SK-N-SH treated with all-trans-retinoic acid at 6 μM for 48 hours (cell line): ENCODE results near the gene URAD.

Experiments
- ATAC-seq: fragments of 200-7000 bp; cut with Tn5 transposase; 3 replicates; pipeline ENCODE4 v1.9.1; 2020; ENCODE audit warnings: mild to moderate bottlenecking, moderate library complexity
- ARNTL ChIP-seq: fragments of 450-650 bp; formaldehyde crosslinking; IDR thresholded peaks from 2 replicates; pipeline ENCODE4 v1.5.0; 2020; ENCODE audit warnings: low read depth, mild to moderate bottlenecking, moderate library complexity, borderline replicate concordance
- BACH2 ChIP-seq: fragments of 250-450 bp; sonication (Bioruptor Pico); IDR thresholded peaks from 2 replicates; pipeline ENCODE4 v1.9.0; 2021; ENCODE audit warnings: mild to moderate bottlenecking, borderline replicate concordance
- CSDC2 ChIP-seq: fragments of 250-450 bp; sonication (Bioruptor Pico); IDR thresholded peaks from 2 replicates; pipeline ENCODE4 v1.5.0; 2020; ENCODE audit warnings: mild to moderate bottlenecking, moderate library complexity
- ESRRG ChIP-seq: fragments of 250-450 bp; sonication (Bioruptor Pico); IDR thresholded peaks from 2 replicates; pipeline ENCODE4 v1.6.1; 2021; ENCODE audit warnings: mild to moderate bottlenecking
- GLIS3 ChIP-seq: fragments of 250-450 bp; sonication (Bioruptor Pico); IDR thresholded peaks from 2 replicates; pipeline ENCODE4 v1.5.0; 2020; ENCODE audit warnings: mild to moderate bottlenecking, moderate library complexity
- ISL1 ChIP-seq: fragments of 250-450 bp; sonication (Bioruptor Pico); IDR thresholded peaks from 2 replicates; pipeline ENCODE4 v2.1.2; 2022; ENCODE audit warnings: mild to moderate bottlenecking, moderate library complexity
- OSR1 ChIP-seq: fragments of 250-450 bp; sonication (Bioruptor Pico); IDR thresholded peaks from 2 replicates; pipeline ENCODE4 v1.8.0; 2022; ENCODE audit warnings: moderate library complexity, mild to moderate bottlenecking, inconsistent platforms
- RARB ChIP-seq: fragments of 250-450 bp; sonication (Bioruptor Pico); IDR thresholded peaks from 2 replicates; pipeline ENCODE4 v1.8.0; 2021; ENCODE audit warnings: mild to moderate bottlenecking, moderate library complexity
- SNAI2 ChIP-seq: fragments of 250-450 bp; sonication (Bioruptor Pico); IDR thresholded peaks from 2 replicates; pipeline ENCODE4 v1.5.0; 2020; ENCODE audit warnings: mild to moderate bottlenecking, moderate library complexity
- TCF4 ChIP-seq: fragments of 250-450 bp; sonication (Bioruptor Pico); IDR thresholded peaks from 2 replicates; pipeline ENCODE4 v1.8.0; 2021; ENCODE audit warnings: mild to moderate bottlenecking, moderate library complexity, borderline replicate concordance
- TOX ChIP-seq: fragments of 250-450 bp; sonication (Bioruptor Pico); IDR thresholded peaks from 2 replicates; pipeline ENCODE4 v1.8.0; 2021; ENCODE audit warnings: mild to moderate bottlenecking, moderate library complexity, borderline replicate concordance
- ZFP3 ChIP-seq: fragments of 250-450 bp; sonication (Bioruptor Pico); IDR thresholded peaks from 2 replicates; pipeline ENCODE4 v1.5.0; 2020; ENCODE audit warnings: mild to moderate bottlenecking, moderate library complexity
- ZFP30 ChIP-seq: fragments of 450-650 bp; formaldehyde crosslinking; IDR thresholded peaks from 2 replicates; pipeline ENCODE4 v1.5.0; 2022; ENCODE audit warnings: mild to moderate bottlenecking, moderate library complexity
- ZNF70 ChIP-seq: fragments of 450-650 bp; formaldehyde crosslinking; IDR thresholded peaks from 2 replicates; pipeline ENCODE4 v1.5.0; 2020; ENCODE audit warnings: mild to moderate bottlenecking, moderate library complexity
- ZNF8 ChIP-seq: fragments of 450-650 bp; formaldehyde crosslinking; IDR thresholded peaks from 2 replicates; pipeline ENCODE4 v1.5.0; 2020; ENCODE audit warnings: mild to moderate bottlenecking, moderate library complexity
- TF ChIP-seq, protein P1 (sequence below): fragments of 250-450 bp; sonication (Bioruptor Pico); IDR thresholded peaks from 2 replicates; pipeline ENCODE4 v1.5.0; 2020; ENCODE audit warnings: mild to moderate bottlenecking, moderate library complexity
- TF ChIP-seq, protein P2 (sequence below): fragments of 250-450 bp; sonication (Bioruptor Pico); IDR thresholded peaks from 2 replicates; pipeline ENCODE4 v1.5.1; 2021; ENCODE audit warnings: mild to moderate bottlenecking, moderate library complexity
- TF ChIP-seq, protein P3 (sequence below): fragments of 250-450 bp; sonication (Bioruptor Pico); IDR thresholded peaks from 2 replicates; pipeline ENCODE4 v1.8.0; 2020; ENCODE audit warnings: mild to moderate bottlenecking, moderate library complexity, borderline replicate concordance
- TF ChIP-seq, protein P4 (sequence below): fragments of 250-450 bp; sonication (Bioruptor Pico); IDR thresholded peaks from 2 replicates; pipeline ENCODE4 v1.5.1; 2020; ENCODE audit warnings: low read depth, mild to moderate bottlenecking, moderate library complexity
- TF ChIP-seq, protein P5 (sequence below): fragments of 250-450 bp; sonication (Bioruptor Pico); IDR thresholded peaks from 2 replicates; pipeline ENCODE4 v1.8.0; 2021; ENCODE audit warnings: low read depth, mild to moderate bottlenecking, moderate library complexity, borderline replicate concordance

Gene URAD

DNA sequence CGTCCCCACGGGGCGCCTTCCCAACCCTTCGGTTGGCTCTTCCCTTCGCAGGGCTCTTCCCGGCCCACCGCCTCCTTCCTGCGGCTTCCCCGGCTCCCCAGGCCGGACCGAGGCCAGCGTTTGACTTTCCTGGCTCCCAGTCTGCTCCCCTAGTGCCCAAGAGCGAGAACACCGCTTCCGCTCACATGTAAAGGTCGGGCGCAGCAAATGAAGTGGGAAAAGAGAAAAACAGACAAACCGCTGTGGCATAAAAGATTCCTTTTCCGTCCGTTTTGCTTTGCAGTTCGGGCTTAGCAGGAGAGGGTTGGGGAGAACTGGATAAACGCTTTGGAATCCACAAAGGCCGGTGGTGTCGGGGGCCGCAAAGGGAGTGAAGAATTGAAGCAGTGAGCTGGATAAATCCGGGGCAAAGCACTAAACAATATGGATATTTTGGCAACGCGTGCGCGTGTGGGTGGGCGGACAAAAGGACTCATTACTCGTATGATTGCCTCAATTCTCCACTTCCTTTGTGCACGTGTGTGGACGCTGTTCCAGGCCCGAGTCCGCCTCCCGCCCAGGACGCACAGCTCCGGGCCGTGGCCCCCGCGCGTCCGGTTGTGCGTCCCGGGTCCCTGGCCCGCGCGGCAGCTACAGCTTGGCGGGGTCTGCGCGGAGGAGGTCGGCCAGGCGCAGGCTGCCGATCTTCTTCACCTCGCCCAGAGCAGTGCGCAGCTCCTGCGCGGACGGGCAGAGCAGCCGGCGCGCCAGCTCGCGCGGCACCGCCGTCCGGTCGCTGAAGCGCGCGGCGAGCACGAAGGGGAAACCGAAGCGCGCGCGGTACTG lies 10.8 kb downstream of the URAD start:
- TF ChIP-seq ESRRG (CRISPR knock-in tag) (no peak), GLIS3 (no peak), BACH2 (CRISPR knock-in tag) (no peak)
- TF ChIP-seq, protein P1, sequence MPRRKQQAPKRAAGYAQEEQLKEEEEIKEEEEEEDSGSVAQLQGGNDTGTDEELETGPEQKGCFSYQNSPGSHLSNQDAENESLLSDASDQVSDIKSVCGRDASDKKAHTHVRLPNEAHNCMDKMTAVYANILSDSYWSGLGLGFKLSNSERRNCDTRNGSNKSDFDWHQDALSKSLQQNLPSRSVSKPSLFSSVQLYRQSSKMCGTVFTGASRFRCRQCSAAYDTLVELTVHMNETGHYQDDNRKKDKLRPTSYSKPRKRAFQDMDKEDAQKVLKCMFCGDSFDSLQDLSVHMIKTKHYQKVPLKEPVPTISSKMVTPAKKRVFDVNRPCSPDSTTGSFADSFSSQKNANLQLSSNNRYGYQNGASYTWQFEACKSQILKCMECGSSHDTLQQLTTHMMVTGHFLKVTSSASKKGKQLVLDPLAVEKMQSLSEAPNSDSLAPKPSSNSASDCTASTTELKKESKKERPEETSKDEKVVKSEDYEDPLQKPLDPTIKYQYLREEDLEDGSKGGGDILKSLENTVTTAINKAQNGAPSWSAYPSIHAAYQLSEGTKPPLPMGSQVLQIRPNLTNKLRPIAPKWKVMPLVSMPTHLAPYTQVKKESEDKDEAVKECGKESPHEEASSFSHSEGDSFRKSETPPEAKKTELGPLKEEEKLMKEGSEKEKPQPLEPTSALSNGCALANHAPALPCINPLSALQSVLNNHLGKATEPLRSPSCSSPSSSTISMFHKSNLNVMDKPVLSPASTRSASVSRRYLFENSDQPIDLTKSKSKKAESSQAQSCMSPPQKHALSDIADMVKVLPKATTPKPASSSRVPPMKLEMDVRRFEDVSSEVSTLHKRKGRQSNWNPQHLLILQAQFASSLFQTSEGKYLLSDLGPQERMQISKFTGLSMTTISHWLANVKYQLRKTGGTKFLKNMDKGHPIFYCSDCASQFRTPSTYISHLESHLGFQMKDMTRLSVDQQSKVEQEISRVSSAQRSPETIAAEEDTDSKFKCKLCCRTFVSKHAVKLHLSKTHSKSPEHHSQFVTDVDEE (CRISPR knock-in tag), result no peak
- no peak for ATAC-seq

DNA sequence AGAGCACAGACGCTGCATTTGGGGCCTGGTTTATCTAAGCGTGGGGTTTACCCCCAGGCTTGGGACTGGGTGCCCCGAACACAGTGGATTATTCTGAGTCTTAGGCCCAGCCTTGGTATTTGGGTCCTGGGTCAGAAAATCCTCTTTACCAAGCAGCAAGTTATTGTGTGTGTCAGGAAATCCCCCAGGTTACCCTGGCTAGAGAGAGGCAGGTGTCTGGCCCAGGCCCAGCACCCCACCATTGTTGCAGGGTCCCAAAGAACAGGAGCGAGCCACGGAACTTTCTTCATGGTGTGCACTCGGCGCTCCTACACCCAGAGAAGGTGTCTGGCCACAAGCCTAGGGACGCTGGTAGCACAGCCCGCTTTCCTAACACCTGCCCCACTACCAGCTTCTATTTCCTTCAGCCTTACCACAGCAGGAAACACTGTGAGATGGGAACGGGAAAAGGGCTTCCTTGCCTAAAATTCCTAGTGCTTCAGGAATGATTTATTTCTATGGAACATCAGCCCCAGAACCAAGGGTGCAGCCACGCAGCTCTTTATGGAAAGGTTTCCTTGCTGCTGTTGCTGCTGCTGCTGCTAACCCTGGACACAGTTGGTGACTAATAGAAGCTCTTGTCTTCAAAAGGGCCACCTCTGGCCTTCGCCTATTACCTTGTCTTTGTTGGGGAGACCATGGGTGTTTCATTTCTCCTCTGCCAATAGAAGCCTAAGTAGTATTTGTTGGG lies 12.0 kb downstream of the URAD start:
- ATAC-seq, result no peak
- TF ChIP-seq RARB, result no peak
- no peak for TF ChIP-seq GLIS3
- TF ChIP-seq TCF4 (CRISPR knock-in tag), result no peak
- no peak for TF ChIP-seq BACH2 (CRISPR knock-in tag)
- no peak for TF ChIP-seq ZFP3
- TF ChIP-seq, protein P2, sequence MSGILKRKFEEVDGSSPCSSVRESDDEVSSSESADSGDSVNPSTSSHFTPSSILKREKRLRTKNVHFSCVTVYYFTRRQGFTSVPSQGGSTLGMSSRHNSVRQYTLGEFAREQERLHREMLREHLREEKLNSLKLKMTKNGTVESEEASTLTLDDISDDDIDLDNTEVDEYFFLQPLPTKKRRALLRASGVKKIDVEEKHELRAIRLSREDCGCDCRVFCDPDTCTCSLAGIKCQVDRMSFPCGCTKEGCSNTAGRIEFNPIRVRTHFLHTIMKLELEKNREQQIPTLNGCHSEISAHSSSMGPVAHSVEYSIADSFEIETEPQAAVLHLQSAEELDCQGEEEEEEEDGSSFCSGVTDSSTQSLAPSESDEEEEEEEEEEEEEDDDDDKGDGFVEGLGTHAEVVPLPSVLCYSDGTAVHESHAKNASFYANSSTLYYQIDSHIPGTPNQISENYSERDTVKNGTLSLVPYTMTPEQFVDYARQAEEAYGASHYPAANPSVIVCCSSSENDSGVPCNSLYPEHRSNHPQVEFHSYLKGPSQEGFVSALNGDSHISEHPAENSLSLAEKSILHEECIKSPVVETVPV (CRISPR knock-in tag), result no peak
- TF ChIP-seq, protein P3, sequence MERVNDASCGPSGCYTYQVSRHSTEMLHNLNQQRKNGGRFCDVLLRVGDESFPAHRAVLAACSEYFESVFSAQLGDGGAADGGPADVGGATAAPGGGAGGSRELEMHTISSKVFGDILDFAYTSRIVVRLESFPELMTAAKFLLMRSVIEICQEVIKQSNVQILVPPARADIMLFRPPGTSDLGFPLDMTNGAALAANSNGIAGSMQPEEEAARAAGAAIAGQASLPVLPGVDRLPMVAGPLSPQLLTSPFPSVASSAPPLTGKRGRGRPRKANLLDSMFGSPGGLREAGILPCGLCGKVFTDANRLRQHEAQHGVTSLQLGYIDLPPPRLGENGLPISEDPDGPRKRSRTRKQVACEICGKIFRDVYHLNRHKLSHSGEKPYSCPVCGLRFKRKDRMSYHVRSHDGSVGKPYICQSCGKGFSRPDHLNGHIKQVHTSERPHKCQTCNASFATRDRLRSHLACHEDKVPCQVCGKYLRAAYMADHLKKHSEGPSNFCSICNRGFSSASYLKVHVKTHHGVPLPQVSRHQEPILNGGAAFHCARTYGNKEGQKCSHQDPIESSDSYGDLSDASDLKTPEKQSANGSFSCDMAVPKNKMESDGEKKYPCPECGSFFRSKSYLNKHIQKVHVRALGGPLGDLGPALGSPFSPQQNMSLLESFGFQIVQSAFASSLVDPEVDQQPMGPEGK (CRISPR knock-in tag), result no peak
- TF ChIP-seq ZNF8 (CRISPR knock-in tag), result no peak
- no peak for TF ChIP-seq CSDC2 (CRISPR knock-in tag)
- no peak for TF ChIP-seq OSR1 (CRISPR knock-in tag)
- TF ChIP-seq ZFP30, result no peak
- no peak for TF ChIP-seq ARNTL (CRISPR knock-in tag)
- no peak for TF ChIP-seq SNAI2 (CRISPR knock-in tag)
- TF ChIP-seq ZNF70, result no peak

DNA sequence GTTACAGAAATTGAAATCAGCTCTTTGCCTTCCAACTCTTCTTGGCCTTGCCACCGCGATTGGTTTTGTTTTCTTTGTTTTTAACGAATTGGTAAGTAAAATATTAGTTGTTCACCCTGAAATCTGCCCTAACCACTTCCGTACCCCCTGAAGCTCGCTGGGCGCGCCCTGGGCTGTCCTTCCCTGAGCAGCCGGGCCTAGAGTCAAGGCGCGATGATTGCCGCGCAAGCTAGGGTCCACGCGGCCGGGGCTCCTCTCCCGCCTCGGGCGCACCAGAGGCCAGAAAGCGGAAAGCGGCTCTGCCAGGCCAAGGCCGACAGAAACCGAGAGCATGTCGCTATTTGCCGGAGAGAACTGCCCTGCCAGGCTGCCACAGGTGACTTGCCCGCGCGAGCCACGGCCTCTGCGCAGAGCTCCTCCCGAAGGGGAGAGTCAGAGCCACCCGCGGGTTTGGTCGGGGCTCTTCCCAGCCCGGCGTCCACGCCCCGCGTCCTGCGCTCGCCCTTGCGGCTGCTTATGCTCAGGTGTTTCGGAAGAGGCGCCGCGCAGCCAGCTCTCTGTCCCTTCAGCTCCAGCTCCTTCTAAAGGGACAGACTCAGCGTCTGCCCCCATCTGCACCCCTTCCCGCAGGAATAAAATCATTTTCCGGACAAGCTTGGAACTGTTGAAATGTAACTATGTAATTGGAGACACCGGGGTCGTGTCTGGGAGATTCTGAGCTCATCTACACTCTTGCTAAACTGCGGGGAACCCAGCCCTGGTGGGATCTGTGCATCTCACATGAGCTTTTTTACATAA lies 12.7 kb downstream of the URAD start:
- no peak for ATAC-seq
- TF ChIP-seq, protein P1 (CRISPR knock-in tag), result no peak
- TF ChIP-seq ISL1 (no peak), GLIS3 (no peak), SNAI2 (CRISPR knock-in tag) (no peak), ZNF8 (CRISPR knock-in tag) (no peak), ZFP30 (no peak), CSDC2 (CRISPR knock-in tag) (no peak), TOX (CRISPR knock-in tag) (no peak), RARB (no peak), ARNTL (CRISPR knock-in tag) (no peak), TCF4 (CRISPR knock-in tag) (no peak), ESRRG (CRISPR knock-in tag) (no peak)
- TF ChIP-seq, protein P4, sequence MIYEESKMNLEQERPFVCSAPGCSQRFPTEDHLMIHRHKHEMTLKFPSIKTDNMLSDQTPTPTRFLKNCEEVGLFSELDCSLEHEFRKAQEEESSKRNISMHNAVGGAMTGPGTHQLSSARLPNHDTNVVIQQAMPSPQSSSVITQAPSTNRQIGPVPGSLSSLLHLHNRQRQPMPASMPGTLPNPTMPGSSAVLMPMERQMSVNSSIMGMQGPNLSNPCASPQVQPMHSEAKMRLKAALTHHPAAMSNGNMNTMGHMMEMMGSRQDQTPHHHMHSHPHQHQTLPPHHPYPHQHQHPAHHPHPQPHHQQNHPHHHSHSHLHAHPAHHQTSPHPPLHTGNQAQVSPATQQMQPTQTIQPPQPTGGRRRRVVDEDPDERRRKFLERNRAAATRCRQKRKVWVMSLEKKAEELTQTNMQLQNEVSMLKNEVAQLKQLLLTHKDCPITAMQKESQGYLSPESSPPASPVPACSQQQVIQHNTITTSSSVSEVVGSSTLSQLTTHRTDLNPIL (CRISPR knock-in tag), result no peak
- TF ChIP-seq, protein P5, sequence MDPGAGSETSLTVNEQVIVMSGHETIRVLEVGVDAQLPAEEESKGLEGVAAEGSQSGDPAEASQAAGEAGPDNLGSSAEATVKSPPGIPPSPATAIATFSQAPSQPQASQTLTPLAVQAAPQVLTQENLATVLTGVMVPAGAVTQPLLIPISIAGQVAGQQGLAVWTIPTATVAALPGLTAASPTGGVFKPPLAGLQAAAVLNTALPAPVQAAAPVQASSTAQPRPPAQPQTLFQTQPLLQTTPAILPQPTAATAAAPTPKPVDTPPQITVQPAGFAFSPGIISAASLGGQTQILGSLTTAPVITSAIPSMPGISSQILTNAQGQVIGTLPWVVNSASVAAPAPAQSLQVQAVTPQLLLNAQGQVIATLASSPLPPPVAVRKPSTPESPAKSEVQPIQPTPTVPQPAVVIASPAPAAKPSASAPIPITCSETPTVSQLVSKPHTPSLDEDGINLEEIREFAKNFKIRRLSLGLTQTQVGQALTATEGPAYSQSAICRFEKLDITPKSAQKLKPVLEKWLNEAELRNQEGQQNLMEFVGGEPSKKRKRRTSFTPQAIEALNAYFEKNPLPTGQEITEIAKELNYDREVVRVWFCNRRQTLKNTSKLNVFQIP (CRISPR knock-in tag), result no peak
- TF ChIP-seq, protein P2 (CRISPR knock-in tag), result no peak
